K562 (cell line): ENCODE results near the gene DVL3. TPM values are rescaled to one million over a fixed set of nuclear protein-coding genes. Genes with fewer than 3 reads are reported as not detected.

Experiments used
- ARNT ChIP-seq, 2 experiments: fragments of 450-650 bp; IDR thresholded peaks; 2 replicates each; pipeline ENCODE4 v1.6.1; 2016; ENCODE audit warnings: mild to moderate bottlenecking in 1 of 2
- RAD21 ChIP-seq, 2 experiments: fragments of 250-450 bp in 1 of 2; fragments of 450-650 bp in 1 of 2; sonication (Bioruptor Pico) in 1 of 2; formaldehyde crosslinking in 1 of 2; IDR thresholded peaks in 1 of 2; conservative IDR thresholded peaks in 1 of 2; 2 replicates each; pipeline versions ENCODE4 v1.4.0 to v1.8.0; 2020 to 2022; ENCODE audit warnings: mild to moderate bottlenecking in 2 of 2, moderate library complexity in 1 of 2
- polyA plus RNA-seq, 8 experiments: library from polyadenylated mRNA; depleted of rRNA in 4 of 8; stranded (reverse) in 5 of 8; unstranded in 3 of 8; fragments of >200 nt; fragmentation: Nextera tagmentation in 2 of 8; fragmentation: Illumina TruSeq in 1 of 8; extraction: Ambion mirVana in 2 of 8; extraction: Trizol in 1 of 8; gene quantifications; 2 replicates each; pipeline versions ENCODE4 v1.2.1 to v1.2.3, GENCODE V29; 2011 to 2014; ENCODE audit warnings: inconsistent platforms in 1 of 8, missing spikeins in 1 of 8
- total RNA-seq, 7 experiments: library from RNA; depleted of rRNA in 6 of 7; stranded (reverse); fragments of >200 nt in 6 of 7; fragmentation: Illumina TruSeq in 2 of 7; extraction: Trizol in 2 of 7; gene quantifications; 2 replicates each; pipeline versions ENCODE4 v1.2.1 to v1.2.3, GENCODE V29; 2011 to 2021; ENCODE audit warnings: low replicate concordance in 1 of 7
- TF ChIP-seq, protein P1 (sequence below), 2 experiments: fragments of 450-650 bp; formaldehyde crosslinking in 1 of 2; IDR thresholded peaks; 2 replicates each; pipeline versions ENCODE4 v1.4.0 to v1.6.1; 2014 to 2020; ENCODE audit warnings: mild to moderate bottlenecking in 2 of 2, borderline replicate concordance in 1 of 2, low read depth in 1 of 2
- TF ChIP-seq, protein P2 (sequence below): fragments of 450-650 bp; IDR thresholded peaks from 2 replicates; pipeline ENCODE4 v1.6.1; 2014; ENCODE audit warnings: low read depth, mild to moderate bottlenecking, moderate library complexity, borderline replicate concordance
- TF ChIP-seq, protein P3 (sequence below): sonication (generic); formaldehyde crosslinking; IDR thresholded peaks from 2 replicates; pipeline ENCODE4 v1.8.0; 2022; ENCODE audit warnings: missing genetic modification reagents, mild to moderate bottlenecking, borderline replicate concordance
- TF ChIP-seq, protein P4 (sequence below): fragments of 450-650 bp; formaldehyde crosslinking; IDR thresholded peaks from 2 replicates; pipeline ENCODE4 v1.4.0; 2020; ENCODE audit warnings: mild to moderate bottlenecking, moderate library complexity
- TF ChIP-seq, protein P5 (sequence below): sonication (generic); formaldehyde crosslinking; IDR thresholded peaks from 2 replicates; pipeline ENCODE4 v1.8.0; 2022; ENCODE audit warnings: missing genetic modification reagents, mild to moderate bottlenecking, borderline replicate concordance

Gene DVL3
- total and polyA plus RNA-seq, 9 of the 15 experiments (the other 6 are each of a cell fraction or from before 2014, with no cell fraction given), result 3.1 to 57.9 (median 20.1) TPM

DNA sequence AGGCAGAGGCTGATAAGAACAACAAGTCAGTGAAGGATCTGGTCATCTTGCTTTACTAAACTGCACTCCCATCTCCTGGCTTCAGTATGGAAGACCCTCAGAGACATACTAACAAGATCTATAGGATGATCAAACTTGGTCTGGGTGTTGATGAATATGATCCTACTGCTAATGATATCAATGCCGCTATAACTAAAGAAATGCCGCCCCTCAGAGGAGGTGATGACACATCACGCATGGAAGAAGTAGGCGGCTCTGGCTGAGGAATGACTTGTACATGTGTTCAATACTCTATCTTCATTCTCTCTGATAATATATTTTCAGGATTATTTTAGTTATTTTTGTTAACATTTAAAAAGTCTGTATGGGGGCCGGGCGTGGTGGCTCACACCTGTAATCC, 37.5 kb upstream of the DVL3 start (continued):
- TF ChIP-seq, protein P1, sequence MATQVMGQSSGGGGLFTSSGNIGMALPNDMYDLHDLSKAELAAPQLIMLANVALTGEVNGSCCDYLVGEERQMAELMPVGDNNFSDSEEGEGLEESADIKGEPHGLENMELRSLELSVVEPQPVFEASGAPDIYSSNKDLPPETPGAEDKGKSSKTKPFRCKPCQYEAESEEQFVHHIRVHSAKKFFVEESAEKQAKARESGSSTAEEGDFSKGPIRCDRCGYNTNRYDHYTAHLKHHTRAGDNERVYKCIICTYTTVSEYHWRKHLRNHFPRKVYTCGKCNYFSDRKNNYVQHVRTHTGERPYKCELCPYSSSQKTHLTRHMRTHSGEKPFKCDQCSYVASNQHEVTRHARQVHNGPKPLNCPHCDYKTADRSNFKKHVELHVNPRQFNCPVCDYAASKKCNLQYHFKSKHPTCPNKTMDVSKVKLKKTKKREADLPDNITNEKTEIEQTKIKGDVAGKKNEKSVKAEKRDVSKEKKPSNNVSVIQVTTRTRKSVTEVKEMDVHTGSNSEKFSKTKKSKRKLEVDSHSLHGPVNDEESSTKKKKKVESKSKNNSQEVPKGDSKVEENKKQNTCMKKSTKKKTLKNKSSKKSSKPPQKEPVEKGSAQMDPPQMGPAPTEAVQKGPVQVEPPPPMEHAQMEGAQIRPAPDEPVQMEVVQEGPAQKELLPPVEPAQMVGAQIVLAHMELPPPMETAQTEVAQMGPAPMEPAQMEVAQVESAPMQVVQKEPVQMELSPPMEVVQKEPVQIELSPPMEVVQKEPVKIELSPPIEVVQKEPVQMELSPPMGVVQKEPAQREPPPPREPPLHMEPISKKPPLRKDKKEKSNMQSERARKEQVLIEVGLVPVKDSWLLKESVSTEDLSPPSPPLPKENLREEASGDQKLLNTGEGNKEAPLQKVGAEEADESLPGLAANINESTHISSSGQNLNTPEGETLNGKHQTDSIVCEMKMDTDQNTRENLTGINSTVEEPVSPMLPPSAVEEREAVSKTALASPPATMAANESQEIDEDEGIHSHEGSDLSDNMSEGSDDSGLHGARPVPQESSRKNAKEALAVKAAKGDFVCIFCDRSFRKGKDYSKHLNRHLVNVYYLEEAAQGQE (IDR thresholded peaks at IDR 0.05; ENCODE audit: borderline replicate concordance), result peak; percentile 68; the same call in 1 of the 2 replicates
- TF ChIP-seq, protein P1 (CRISPR knock-in tag; IDR thresholded peaks at IDR 0.05; ENCODE audit: low read depth), result no peak
- TF ChIP-seq, protein P2, sequence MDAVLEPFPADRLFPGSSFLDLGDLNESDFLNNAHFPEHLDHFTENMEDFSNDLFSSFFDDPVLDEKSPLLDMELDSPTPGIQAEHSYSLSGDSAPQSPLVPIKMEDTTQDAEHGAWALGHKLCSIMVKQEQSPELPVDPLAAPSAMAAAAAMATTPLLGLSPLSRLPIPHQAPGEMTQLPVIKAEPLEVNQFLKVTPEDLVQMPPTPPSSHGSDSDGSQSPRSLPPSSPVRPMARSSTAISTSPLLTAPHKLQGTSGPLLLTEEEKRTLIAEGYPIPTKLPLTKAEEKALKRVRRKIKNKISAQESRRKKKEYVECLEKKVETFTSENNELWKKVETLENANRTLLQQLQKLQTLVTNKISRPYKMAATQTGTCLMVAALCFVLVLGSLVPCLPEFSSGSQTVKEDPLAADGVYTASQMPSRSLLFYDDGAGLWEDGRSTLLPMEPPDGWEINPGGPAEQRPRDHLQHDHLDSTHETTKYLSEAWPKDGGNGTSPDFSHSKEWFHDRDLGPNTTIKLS, result 0 out of 2 replicates have a peak, but pooled peaks have one; percentile 6
- TF ChIP-seq RAD21 (CRISPR knock-in tag; conservative IDR thresholded peaks at IDR 0.05 in 1 of 2, IDR thresholded peaks at IDR 0.05 in 1 of 2) (peak; percentile 52 to 78), ARNT (IDR thresholded peaks at IDR 0.05) (no peak)
- TF ChIP-seq, protein P3, sequence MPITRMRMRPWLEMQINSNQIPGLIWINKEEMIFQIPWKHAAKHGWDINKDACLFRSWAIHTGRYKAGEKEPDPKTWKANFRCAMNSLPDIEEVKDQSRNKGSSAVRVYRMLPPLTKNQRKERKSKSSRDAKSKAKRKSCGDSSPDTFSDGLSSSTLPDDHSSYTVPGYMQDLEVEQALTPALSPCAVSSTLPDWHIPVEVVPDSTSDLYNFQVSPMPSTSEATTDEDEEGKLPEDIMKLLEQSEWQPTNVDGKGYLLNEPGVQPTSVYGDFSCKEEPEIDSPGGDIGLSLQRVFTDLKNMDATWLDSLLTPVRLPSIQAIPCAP (CRISPR knock-in tag), result no peak
- TF ChIP-seq, protein P4, sequence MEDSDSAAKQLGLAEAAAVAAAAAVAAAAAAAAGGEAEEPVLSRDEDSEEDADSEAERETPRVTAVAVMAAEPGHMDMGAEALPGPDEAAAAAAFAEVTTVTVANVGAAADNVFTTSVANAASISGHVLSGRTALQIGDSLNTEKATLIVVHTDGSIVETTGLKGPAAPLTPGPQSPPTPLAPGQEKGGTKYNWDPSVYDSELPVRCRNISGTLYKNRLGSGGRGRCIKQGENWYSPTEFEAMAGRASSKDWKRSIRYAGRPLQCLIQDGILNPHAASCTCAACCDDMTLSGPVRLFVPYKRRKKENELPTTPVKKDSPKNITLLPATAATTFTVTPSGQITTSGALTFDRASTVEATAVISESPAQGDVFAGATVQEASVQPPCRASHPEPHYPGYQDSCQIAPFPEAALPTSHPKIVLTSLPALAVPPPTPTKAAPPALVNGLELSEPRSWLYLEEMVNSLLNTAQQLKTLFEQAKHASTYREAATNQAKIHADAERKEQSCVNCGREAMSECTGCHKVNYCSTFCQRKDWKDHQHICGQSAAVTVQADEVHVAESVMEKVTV (CRISPR knock-in tag), result peak; percentile 33; the same call in 1 of the 2 replicates
- TF ChIP-seq, protein P5, sequence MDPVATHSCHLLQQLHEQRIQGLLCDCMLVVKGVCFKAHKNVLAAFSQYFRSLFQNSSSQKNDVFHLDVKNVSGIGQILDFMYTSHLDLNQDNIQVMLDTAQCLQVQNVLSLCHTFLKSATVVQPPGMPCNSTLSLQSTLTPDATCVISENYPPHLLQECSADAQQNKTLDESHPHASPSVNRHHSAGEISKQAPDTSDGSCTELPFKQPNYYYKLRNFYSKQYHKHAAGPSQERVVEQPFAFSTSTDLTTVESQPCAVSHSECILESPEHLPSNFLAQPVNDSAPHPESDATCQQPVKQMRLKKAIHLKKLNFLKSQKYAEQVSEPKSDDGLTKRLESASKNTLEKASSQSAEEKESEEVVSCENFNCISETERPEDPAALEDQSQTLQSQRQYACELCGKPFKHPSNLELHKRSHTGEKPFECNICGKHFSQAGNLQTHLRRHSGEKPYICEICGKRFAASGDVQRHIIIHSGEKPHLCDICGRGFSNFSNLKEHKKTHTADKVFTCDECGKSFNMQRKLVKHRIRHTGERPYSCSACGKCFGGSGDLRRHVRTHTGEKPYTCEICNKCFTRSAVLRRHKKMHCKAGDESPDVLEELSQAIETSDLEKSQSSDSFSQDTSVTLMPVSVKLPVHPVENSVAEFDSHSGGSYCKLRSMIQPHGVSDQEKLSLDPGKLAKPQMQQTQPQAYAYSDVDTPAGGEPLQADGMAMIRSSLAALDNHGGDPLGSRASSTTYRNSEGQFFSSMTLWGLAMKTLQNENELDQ (CRISPR knock-in tag), result no peak
